GM21529 (cell line): Measurements from ENCODE around the gene DEFB131B.
"Not testable (repeated sequence)": the region's sequence is repeated elsewhere in the genome, so short reads cannot be mapped to it uniquely, and the experiment has no call there.

Experiments
- ATAC-seq: cut with Tn5 transposase; IDR thresholded peaks from one replicate; pipeline ENCODE4 v1.9.1; 2021; ENCODE audit not compliant: unreplicated experiment

The DEFB131B gene

GRCh38 chr11:71911321-71911985, 33.2 kb downstream of the DEFB131B start:
- not testable (repeated sequence) for ATAC-seq

GRCh38 chr11:71911986-71912340, 33.7 kb downstream of the DEFB131B start:
- ATAC-seq, result not testable (repeated sequence)

- no peak for ATAC-seq
Observed at GRCh38 chr11:71913756-71914526, 35.7 kb downstream of the DEFB131B start.

- ATAC-seq, result no peak
Observed at GRCh38 chr11:71914617-71915189, 36.5 kb downstream of the DEFB131B start.

- ATAC-seq, result no peak
Observed at GRCh38 chr11:71917646-71918140, 39.4 kb downstream of the DEFB131B start.

- ATAC-seq, result peak; percentile 66
Observed at GRCh38 chr11:71927820-71928736, 49.8 kb downstream of the DEFB131B start, which contains the start of gene XNDC1N. XNDC1N (minus strand) TSS chr11:71928594; CDS start chr11:71923353, 5,241 bp downstream.

GRCh38 chr11:71928737-71929443, 50.6 kb downstream of the DEFB131B start, which contains the start of gene RNF121:
RNF121 (plus strand) TSS chr11:71929046; CDS start chr11:71929062, 16 bp downstream.
- ATAC-seq, result peak; percentile 77

- ATAC-seq, result no peak
Observed at GRCh38 chr11:71929491-71929890, 51.2 kb downstream of the DEFB131B start.

GRCh38 chr11:71930556-71931244, 52.4 kb downstream of the DEFB131B start:
- no peak for ATAC-seq

- ATAC-seq, result no peak
Observed at GRCh38 chr11:71931245-71931602, 53.0 kb downstream of the DEFB131B start.

GRCh38 chr11:71933141-71933933, 55.1 kb downstream of the DEFB131B start:
- no peak for ATAC-seq
